HS-5 (cell line): ENCODE measurements around the gene FARP1.

ENCODE experiments used
- DNase-seq: peaks from one replicate; pipeline ENCODE4 v3.0.0-alpha.2; 2012; ENCODE audit warnings: low read depth

FARP1 gene

DNA sequence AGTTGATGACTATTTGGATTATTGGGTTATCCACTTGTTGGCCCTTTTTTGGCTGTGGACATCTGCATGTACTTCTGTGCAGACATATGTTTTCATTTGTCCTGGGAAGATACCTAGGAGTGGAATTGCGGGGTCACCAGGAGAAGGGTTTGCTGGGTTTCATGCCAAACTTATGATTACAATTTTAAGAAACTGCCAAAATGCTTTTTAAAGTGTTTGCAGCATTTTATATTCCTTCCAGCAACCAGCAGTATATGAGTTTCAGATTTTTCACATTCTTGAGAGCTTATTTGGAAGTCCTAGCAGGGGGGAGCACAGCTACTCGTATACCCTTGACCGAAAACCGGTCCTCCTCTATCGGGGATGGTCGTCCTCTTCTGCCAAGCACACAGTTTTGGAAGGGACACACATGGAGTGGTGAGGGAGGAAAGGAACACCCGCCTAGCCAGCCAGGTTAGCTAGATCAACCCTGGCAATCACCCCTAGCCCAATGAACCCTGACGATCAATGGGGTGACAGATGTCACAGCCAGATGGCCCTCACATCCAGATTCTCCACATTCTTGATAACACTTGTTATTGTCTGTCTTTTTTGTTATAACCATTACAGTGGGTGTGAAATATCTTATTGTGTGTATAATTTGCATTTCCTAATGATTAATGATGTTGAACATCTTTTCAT lies 60.9 kb downstream of the FARP1 start:
- DNase-seq, result no peak

DNA sequence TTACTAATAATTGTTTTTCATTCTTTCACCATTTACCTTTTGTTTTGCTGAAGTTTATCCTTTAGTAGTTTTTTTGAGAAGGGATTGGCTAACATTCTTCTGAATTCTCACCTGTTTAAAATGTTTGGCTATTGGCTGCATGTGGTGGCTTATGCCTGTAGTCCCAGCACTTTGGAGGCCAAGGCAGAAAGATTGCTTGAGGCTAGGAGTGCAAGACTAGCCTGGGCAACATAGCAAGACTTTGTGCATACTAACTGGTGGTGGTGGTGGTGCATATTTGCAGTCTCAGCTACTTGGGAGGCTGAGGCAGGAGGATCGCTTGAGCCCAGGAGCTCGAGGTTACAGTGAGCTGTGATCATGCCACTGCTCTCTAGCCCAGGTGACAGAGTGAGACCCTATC lies 61.7 kb downstream of the FARP1 start:
- DNase-seq, result no peak

DNA sequence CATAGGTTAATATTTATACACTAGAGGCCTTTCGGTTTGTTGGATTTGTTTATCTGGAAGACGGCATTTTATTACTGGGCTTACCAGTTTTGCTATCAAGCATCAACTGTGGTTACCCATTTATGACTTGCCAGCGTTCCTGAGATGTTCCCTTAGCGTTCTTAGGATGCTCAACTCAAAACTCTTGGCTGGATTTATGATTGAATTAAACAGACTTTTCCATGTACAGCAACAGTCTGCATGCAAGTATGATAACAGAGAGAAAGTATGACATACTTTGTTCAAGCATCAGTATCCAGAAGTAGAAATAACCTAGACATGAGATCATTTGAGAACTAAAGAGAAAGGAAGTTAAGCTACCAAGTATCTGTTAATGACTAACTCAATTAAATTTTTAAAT lies 64.1 kb downstream of the FARP1 start:
- DNase-seq, result peak; percentile 24

DNA sequence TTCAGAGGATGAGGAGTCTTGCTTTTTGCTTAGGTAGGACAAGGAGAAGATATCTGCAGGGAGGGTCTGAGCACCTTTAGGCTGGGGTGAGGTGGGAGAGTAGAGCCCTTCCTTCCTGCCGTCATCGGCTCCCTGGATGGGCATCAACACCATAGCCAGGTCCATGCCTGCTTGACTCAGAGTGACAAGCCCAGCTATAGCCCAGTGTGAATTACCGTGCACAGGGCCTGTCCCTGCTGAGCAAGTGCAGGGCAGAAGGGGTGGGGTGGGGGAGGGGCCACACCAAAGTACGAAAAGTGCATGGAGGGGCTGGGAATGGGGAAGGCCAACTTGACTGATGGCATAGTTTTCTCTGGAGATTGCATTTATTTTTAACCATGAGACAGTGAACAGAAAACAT lies 64.5 kb downstream of the FARP1 start:
- DNase-seq, result no peak

DNA sequence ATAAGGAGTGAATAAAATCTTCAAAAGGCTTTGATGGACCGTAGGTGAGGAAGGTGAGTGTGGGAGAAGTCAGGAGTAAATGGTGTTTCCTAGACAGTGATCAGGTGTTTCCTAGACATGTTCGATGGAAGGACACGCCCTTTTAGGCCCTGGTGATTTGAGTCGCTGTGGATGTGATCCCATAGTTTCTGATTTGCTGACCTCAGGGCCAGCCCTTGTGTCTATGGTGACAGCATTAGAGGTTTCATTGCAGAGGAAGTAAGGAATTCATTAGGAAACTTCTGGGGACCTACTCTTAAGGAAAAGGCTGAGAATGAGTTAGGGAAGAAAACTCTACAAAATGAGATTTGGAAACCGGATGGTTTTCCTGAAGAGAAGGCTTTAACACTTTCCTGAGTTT lies 65.7 kb downstream of the FARP1 start:
- no peak for DNase-seq

DNA sequence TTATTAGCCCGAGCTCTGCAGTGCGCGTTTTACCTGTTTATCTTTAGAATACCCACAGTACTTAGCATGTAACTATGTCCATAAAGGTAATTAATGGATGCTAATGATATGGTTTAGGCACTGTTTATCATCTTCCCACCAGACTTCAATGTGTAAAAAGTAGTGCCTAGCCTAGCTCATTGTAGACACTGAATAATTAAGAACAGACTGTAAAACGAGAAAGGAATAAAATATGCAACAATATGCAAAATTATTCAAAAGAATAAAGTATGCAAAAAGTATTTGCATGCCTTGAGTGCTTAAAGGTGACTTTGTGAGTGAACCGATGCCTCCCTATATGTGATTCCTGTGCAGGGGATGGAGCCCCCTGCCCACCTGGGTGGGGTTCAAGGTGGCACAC lies 69.9 kb downstream of the FARP1 start:
- DNase-seq, result no peak

DNA sequence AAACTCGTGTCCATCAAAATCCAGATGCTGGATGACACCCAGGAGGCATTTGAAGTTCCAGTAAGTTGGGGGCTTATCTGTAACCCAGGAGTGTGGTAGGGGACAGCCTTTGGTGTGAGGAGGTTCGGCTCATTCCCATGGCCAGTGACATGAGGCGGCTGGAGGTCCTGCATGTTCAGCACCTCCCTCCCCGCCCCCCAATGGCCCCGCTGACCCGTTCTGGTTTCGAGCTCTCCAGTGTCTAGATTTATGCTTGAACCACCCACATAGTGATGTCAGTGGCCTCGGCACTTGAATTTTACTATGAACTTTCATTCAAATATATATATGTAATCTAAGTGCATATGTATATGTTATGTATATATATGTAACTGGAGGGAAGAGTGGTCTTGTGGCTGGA lies 70.5 kb downstream of the FARP1 start:
- no peak for DNase-seq

DNA sequence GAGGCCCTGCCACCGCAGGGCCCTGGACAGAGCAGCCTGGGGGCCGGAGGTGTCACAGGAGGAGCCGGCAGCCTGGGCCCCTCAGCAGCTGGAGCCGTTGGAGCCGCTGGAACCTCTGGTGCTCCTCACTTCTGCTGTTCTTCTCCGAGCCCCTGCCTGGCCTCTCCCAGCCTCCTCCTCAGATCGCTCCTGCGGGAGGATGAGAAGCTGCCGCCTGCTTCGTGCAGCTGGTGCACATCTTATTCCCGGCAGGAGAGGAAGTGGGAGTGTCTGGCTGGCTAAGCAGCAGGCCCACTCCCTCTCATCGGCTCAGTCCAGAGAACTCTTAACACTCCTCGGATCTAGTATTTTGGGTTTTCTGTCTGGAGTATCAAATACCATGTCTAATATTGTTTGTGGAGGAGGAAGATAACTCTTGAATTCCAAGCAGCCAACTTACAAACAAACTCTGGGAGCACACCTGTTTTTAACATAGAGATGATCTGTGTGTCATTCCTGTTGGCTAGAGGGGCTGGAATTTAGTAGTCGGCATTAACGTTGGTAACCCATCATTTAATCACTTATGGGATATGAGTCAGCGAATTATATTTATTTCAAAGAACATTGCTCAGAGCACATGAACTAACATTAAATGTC lies 71.2 kb downstream of the FARP1 start:
- peak; percentile 13 for DNase-seq

DNA sequence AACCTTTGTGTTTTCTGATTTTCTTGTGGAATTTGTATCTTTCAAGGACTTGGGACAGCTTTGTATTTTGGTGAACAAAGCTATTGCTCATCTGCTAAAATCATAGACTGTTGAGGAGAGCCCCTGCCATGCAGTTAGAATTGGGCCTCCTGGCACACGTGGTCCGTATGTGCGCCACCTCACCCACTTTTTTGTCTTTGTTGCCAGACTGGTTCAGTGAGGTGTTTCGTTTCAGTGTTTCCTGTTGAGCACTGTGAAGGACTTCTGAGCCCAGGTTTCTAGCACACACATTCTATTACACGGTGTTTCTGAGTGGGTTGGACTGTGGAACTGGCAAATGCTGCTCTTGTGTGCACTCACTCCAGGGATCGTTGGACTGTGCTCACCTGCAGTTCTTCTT lies 71.8 kb downstream of the FARP1 start:
- DNase-seq, result no peak

DNA sequence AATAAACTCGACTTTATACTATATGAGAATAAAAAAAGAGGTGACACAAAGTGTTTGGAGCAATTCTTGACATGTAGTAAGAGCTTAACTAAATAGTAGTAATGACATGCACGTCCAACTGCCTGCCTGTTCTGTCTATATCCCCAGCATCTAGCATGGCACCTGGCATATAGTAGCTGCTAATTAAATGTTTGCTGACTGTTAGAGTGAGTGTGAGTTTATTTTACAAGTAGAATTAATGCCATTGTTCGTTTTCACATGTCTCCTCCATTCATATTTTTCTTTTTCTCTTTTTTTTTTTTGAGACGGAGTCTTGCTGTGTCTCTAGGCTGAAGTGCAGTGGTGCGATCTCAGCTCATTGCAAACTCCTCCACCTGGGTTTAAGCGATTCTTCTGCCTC lies 72.6 kb downstream of the FARP1 start:
- no peak for DNase-seq

DNA sequence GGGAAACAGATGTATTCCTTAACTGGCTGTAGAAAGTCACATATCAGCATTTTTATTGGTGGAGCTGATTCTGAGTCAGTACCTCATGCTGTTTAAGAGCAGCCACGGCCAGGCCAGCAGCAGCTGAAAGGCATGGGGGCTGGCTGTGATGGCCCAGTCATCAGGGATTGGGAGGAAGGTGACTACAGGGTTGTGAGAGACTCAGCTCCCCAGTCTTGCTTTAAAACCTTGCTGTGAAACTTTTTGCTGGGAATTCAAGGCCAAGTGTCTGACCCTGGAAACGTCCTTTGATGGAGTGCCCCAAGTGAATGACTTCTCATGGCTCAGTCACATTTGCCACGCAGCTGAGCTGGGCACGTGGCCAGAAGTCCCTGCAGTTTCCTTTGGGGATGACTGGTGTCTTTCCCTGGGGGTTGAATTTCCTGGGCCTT lies 73.3 kb downstream of the FARP1 start:
- DNase-seq, result peak; percentile 57

DNA sequence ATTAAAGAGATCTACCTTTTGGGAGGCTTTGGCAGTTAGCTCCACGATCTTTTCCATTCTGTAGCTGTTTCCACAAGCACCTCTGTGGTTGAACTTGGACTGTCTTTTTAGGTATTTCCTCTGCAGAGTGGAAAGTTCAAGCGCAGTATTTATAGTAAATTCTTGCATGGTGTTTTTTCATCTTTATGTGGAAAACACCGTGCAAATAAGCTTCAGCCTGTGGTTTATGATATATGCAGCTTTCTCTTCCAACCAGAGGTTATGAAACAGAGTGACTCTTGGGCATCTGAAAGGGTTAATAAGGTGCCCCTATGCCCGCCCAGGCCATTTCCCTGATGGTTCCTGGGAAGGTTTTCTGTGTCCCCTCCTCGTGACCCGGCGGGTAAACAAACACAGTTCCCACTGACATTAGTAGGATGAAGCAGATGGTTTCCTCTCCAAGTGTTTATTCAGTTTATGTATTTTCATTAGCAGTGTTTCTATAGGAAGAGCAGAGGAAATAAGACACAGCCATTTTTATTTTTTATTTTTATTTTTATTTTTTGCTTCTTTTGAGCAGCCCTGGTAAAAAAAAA lies 73.9 kb downstream of the FARP1 start:
- DNase-seq, result no peak

DNA sequence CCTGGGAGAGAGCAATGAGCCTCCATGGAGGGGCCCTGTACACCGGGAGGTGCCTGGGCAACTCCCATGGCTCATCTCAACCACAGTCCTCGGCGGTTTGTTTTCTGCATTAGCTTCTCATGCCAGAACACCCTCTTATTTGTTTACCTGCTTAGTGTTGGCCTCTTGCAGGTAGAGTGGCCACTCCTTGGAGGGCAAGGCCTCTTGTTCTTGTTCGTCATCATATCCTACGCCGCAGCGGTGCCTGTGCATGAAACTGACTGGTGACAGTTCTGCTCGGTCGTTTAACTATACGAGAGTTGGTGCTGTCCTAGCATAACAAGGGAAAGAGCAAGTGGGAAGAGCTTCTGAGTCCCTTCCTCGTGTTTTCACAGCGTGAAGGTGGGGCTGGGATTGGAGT lies 74.7 kb downstream of the FARP1 start:
- no peak for DNase-seq

DNA sequence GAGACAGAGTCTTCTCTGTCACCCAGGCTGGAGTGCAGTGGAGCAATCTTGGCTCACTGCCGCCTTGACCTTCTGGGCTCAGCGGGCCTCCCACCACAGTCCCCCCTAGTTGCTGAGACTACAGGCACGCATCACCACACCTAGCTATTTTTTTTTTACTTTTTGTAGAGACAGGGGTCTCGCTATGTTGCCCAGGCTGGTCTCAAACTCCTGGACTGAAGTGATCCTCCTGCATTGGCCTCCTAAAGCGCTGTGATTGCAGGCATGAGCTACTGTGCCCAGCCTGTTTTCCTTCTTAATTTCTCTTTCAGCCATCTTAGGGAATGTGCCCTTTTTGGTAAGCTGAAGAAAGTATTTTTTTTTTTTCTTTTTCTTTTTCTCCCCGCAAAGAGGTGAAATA lies 76.8 kb downstream of the FARP1 start:
- DNase-seq, result no peak

DNA sequence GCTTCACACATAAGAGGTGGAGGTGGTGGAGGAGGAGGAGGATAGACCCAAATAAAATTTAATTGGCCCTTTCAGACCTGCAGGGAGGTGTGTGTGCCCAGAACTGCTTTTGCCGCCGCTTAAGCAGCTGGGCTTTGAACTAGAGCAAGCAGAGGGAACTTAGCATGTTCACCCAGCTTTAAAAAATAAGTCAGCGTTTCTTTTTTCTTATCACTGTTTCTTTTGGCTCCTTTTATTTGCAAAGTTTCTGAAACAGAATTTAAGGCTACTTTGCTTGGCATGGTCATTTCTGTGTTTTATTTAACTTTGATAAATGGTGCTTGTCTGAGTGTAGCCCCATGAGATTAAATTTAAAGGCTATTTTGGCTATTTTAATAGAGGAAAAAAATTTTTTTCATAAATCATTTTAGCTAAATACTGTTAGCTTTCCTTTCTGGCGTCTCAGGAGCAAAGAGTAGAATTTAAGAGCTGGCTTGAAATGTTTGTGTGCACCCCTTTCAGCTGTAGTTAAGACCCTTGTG lies 77.4 kb downstream of the FARP1 start:
- no peak for DNase-seq

DNA sequence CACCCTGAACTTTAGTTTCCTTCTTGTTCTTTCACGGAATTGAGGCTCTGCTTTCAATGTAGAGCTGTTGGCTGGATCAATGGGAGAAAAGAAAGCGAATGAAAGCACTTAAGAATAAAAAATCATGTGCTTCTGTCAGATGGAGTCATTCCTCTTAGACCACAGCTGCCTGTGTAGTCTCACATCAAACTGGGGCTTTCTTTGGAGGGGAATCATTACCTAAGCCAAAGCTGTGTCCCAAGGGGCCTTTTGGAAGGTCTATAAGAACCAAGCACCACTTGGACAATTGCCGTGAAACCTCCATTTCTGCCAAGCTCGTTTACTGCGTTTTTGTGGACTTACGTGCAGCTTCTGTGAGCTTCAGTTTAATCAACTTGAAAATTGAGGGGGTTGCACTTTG lies 78.3 kb downstream of the FARP1 start:
- DNase-seq, result no peak

DNA sequence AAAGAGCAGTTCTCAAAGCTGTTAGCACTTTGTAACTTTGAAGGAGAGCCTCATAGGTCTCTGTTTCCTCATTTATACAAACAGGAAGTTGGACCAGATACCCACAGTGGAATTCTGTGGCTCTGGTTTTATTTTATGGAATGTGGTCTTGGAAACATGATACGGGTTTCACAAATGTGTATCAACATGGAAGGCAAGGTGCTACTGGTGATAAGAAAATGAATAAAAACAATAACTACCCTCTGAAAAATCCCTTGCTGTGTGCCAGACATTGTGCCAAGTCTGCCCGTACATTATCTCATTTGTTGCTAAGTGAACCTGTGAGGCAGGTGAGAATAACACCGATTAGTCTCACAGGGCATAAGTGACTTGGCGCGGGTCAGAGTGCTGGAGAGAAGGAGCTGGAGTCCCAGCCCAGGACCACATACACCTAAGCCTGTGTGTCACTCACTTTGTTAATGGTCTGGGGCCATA lies 79.2 kb downstream of the FARP1 start:
- DNase-seq, result no peak

DNA sequence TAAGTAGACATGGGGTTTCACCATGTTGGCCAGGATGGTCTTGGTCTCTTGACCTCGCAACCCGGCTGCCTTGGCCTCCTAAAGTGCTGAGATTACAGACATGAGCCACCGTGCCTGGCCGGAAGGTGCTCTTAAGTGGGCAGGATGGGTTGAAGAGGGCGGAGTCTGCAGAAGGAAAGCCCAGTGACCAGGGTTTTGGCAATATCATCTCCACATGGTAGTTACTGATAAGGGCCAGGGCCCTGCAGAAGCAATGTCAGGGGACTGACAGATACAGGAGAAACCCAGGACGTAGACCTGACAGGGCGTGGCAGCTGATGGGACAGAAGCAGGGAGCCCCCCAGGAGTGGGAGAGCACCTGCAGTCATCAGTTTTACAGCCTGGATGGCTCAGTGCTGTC lies 79.9 kb downstream of the FARP1 start:
- DNase-seq, result no peak

DNA sequence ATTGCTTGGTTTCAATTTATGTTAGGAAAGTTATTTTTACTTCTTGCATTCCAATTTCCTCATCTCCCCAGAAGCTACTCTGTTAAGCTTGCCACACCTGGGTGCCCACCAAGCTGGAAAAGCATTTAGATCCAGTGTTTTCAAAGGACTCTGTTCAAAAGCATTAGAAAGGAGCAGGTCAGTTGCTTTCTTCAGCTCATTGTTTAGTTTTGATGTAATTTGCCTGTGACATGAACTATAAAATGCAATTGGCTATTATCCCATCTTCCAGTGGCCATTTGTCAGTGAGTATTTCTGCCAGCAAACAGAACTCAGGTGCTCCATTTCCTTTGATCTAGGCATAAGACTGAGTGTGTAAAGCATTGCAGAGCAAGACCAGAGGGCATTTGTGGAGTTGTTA lies 80.8 kb downstream of the FARP1 start:
- no peak for DNase-seq

DNA sequence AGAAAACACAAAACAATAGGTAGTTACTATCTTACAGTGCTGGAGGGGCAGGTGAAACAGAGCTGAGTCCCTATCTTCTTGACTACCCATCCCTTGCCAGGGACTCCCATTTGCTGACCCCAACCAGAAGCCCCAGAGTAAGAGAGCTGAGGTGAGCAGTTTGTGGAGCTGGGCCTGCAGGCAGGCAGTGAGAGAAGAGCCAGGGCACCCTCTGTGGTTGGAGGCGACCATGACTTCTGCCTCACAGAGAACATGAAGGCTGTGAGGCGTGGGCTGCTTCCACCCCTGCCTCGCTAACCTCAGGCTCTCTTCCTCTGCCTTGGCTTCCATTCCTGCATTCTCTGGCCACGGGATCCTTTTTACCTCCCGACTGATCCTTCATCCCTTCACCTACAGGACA lies 81.7 kb downstream of the FARP1 start:
- no peak for DNase-seq

DNA sequence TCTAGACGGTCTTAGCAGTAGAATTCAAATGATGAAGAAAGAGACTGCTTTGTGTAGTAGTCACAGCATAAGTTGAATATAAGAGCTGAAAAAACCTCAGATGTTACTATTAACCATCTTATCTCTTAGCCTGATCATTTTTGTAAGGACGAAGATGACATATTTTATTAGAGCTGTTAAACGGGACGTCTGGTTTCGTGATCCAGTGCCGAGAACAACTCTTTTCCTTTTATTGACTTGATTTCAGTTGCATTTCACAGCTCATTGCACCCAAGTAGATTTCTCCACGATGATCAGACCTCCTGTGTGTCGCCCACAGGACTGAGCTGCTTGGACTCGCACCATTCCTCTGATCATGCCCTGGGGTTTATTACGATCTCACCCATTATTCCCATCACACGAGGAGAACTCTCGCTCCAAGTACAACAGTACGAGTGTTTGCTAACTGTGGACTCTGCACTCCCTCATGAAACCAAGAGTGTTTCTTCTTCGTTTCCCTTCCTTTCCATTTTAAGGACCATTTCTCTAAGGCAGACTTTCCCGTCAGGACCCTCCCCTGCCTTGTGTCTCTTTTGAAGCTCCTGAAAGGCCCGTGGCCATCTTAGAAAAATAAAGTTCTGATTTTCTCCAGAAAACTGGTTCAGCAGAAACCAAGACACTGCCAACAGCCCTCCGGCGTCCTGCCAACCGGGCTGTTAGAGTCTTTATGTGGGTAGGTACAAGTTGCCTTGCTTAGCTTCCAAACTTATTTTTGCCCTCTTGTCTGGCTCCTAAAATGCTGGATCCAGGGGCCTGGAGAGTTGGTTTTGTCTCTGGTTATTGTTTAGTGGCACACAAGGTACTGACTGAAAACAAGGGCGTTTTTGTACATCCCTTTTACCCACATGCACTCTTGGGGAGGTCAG lies 82.4 kb downstream of the FARP1 start:
- DNase-seq, result no peak

DNA sequence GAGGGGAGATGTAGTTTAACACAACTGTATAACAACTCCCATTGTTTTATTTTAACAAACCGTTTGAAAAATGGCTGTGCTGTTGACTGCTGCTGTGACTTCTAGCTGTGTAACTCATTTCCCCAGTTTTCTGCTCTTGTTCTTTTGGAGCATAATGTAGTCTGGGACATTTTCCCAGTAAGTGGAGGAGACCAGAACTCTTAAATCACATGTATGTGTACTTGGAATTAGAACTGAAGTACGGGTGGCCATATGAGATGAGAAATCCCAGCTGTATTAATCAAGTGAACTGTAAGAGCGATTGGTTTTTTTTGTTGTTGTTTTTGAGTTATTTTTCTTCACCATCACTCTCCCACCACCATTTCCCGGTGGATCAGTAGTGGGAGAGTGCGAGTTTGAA lies 83.6 kb downstream of the FARP1 start:
- no peak for DNase-seq
